ENCODE data around the gene TMCC2.

TMCC2 gene

GRCh38 chr1:205267306-205267902 lies 39.7 kb downstream of the TMCC2 start:
- Histone ChIP-seq H3K23ac (ENCODE audit: low read length in 2 of 2) (no peak overlapping the region), H3K4me2 (ENCODE audit: low read length, poor library complexity, severe bottlenecking) (no peak overlapping the region), H4K8ac (ENCODE audit: low read length) (no peak overlapping the region), H3K36me3 (ENCODE audit: control insufficient read depth in 1 of 2, insufficient read depth in 2 of 2, low read depth in 1 of 2, low read length in 2 of 2) (peaks cover 5 to 21% of the 10 kb centered on the region in 2 experiments), H2BK12ac (ENCODE audit: low read length in 2 of 2) (no peak overlapping the region), H3K27ac (ENCODE audit: low read length, poor library complexity, severe bottlenecking) (no peak overlapping the region), H2BK120ac (ENCODE audit: low read depth, low read length) (no peak overlapping the region), H3K4ac (ENCODE audit: low read depth in 1 of 2, low read length in 2 of 2) (no peak overlapping the region), H3K18ac (ENCODE audit: low read depth in 1 of 2, low read length in 2 of 2) (no peak overlapping the region), H2BK5ac (ENCODE audit: low read depth, low read length, poor library complexity, severe bottlenecking) (no peak overlapping the region), H3K9ac (ENCODE audit: low read length) (no peak overlapping the region), H3K79me1 (replicated peaks; ENCODE audit: low read length, poor library complexity, severe bottlenecking) (no peaks in the 10 kb centered on the region), H3K14ac (ENCODE audit: low read length in 2 of 2) (no peak overlapping the region), H2AFZ (ENCODE audit: low read depth, low read length) (no peak overlapping the region), H2AK5ac (ENCODE audit: low read length, severe bottlenecking) (no peak overlapping the region), H2BK15ac (ENCODE audit: low read depth, poor library complexity, severe bottlenecking) (no peak overlapping the region), H3K4me3 (ENCODE audit: insufficient read depth in 1 of 2, low read depth in 1 of 2, low read length in 2 of 2) (no peak overlapping the region), H3K9me3 (ENCODE audit: control insufficient read depth, low read length) (no peaks in the 10 kb centered on the region), H3K27me3 (ENCODE audit: control insufficient read depth in 1 of 2, insufficient read depth in 1 of 2, low read length in 2 of 2) (no peaks in the 10 kb centered on the region), H3K4me1 (ENCODE audit: control insufficient read depth, insufficient read depth, low read depth, low read length) (peaks cover 18% of the 10 kb centered on the region), H4K91ac (ENCODE audit: low read length) (no peak overlapping the region)
- DNase-seq, result no peak
- 88% methylated on average over 7 of the region's 8 CpGs for WGBS

- Histone ChIP-seq H3K4me3 (ENCODE audit: insufficient read depth in 1 of 2, low read depth in 1 of 2, low read length in 2 of 2) (no peak overlapping the region), H2BK120ac (ENCODE audit: low read depth, low read length) (no peak overlapping the region), H3K4ac (ENCODE audit: low read depth in 1 of 2, low read length in 2 of 2) (no peak overlapping the region), H3K79me1 (replicated peaks; ENCODE audit: low read length, poor library complexity, severe bottlenecking) (no peaks in the 10 kb centered on the region), H3K23ac (ENCODE audit: low read length in 2 of 2) (no peak overlapping the region), H3K4me2 (ENCODE audit: low read length, poor library complexity, severe bottlenecking) (no peak overlapping the region), H3K27ac (ENCODE audit: low read length, poor library complexity, severe bottlenecking) (no peak overlapping the region), H3K9ac (ENCODE audit: low read length) (no peak overlapping the region), H2BK12ac (ENCODE audit: low read length in 2 of 2) (peak overlapping the region in 1 of 2 experiments; percentile 21), H2AFZ (ENCODE audit: low read depth, low read length) (no peak overlapping the region), H3K27me3 (ENCODE audit: control insufficient read depth in 1 of 2, insufficient read depth in 1 of 2, low read length in 2 of 2) (no peaks in the 10 kb centered on the region), H2BK15ac (ENCODE audit: low read depth, poor library complexity, severe bottlenecking) (no peak overlapping the region), H3K4me1 (ENCODE audit: control insufficient read depth, insufficient read depth, low read depth, low read length) (peaks cover 18% of the 10 kb centered on the region), H3K9me3 (ENCODE audit: control insufficient read depth, low read length) (no peaks in the 10 kb centered on the region), H2BK5ac (ENCODE audit: low read depth, low read length, poor library complexity, severe bottlenecking) (no peak overlapping the region), H2AK5ac (ENCODE audit: low read length, severe bottlenecking) (no peak overlapping the region), H3K36me3 (ENCODE audit: control insufficient read depth in 1 of 2, insufficient read depth in 2 of 2, low read depth in 1 of 2, low read length in 2 of 2) (peaks cover 5 to 23% of the 10 kb centered on the region in 2 experiments), H3K14ac (ENCODE audit: low read length in 2 of 2) (no peak overlapping the region), H4K91ac (ENCODE audit: low read length) (peak overlapping the region; percentile 52), H4K8ac (ENCODE audit: low read length) (no peak overlapping the region), H3K18ac (ENCODE audit: low read depth in 1 of 2, low read length in 2 of 2) (no peak overlapping the region)
- no peak for DNase-seq
- 96% methylated on average over 48 of the region's 48 CpGs for WGBS
Measured at GRCh38 chr1:205268846-205269680, 41.3 kb downstream of the TMCC2 start.

- Histone ChIP-seq H2BK15ac (ENCODE audit: low read depth, poor library complexity, severe bottlenecking) (no peak overlapping the region), H3K9me3 (ENCODE audit: control insufficient read depth, low read length) (no peaks in the 10 kb centered on the region), H2BK12ac (ENCODE audit: low read length in 2 of 2) (no peak overlapping the region), H4K8ac (ENCODE audit: low read length) (no peak overlapping the region), H3K14ac (ENCODE audit: low read length in 2 of 2) (no peak overlapping the region), H3K27me3 (ENCODE audit: control insufficient read depth in 1 of 2, insufficient read depth in 1 of 2, low read length in 2 of 2) (no peaks in the 10 kb centered on the region), H3K79me1 (replicated peaks; ENCODE audit: low read length, poor library complexity, severe bottlenecking) (no peaks in the 10 kb centered on the region), H3K9ac (ENCODE audit: low read length) (no peak overlapping the region), H4K91ac (ENCODE audit: low read length) (no peak overlapping the region), H2BK5ac (ENCODE audit: low read depth, low read length, poor library complexity, severe bottlenecking) (no peak overlapping the region), H3K18ac (ENCODE audit: low read depth in 1 of 2, low read length in 2 of 2) (no peak overlapping the region), H2AK5ac (ENCODE audit: low read length, severe bottlenecking) (no peak overlapping the region), H3K27ac (ENCODE audit: low read length, poor library complexity, severe bottlenecking) (no peak overlapping the region), H3K4me3 (ENCODE audit: insufficient read depth in 1 of 2, low read depth in 1 of 2, low read length in 2 of 2) (no peak overlapping the region), H3K4me1 (ENCODE audit: control insufficient read depth, insufficient read depth, low read depth, low read length) (peaks cover 23% of the 10 kb centered on the region), H3K36me3 (ENCODE audit: control insufficient read depth in 1 of 2, insufficient read depth in 2 of 2, low read depth in 1 of 2, low read length in 2 of 2) (peaks cover 5 to 23% of the 10 kb centered on the region in 2 experiments), H3K4me2 (ENCODE audit: low read length, poor library complexity, severe bottlenecking) (no peak overlapping the region), H2BK120ac (ENCODE audit: low read depth, low read length) (no peak overlapping the region), H3K4ac (ENCODE audit: low read depth in 1 of 2, low read length in 2 of 2) (no peak overlapping the region), H3K23ac (ENCODE audit: low read length in 2 of 2) (no peak overlapping the region), H2AFZ (ENCODE audit: low read depth, low read length) (no peak overlapping the region)
- 92% methylated on average over 8 of the region's 8 CpGs for WGBS
- no peak for DNase-seq
Measured at GRCh38 chr1:205269711-205270110, 42.0 kb downstream of the TMCC2 start.

GRCh38 chr1:205270271-205270670 lies 42.5 kb downstream of the TMCC2 start:
- H3K18ac ChIP-seq (ENCODE audit: low read depth in 1 of 2, low read length in 2 of 2), result no peak overlapping the region
- H2BK12ac ChIP-seq (ENCODE audit: low read length in 2 of 2), result no peak overlapping the region
- no peak overlapping the region for H3K9ac ChIP-seq (ENCODE audit: low read length)
- H3K4me3 ChIP-seq (ENCODE audit: insufficient read depth in 1 of 2, low read depth in 1 of 2, low read length in 2 of 2), result no peak overlapping the region
- H3K4me2 ChIP-seq (ENCODE audit: low read length, poor library complexity, severe bottlenecking), result no peak overlapping the region
- H2AFZ ChIP-seq (ENCODE audit: low read depth, low read length), result no peak overlapping the region
- no peak overlapping the region for H4K91ac ChIP-seq (ENCODE audit: low read length)
- peaks cover 27% of the 10 kb centered on the region for H3K4me1 ChIP-seq (ENCODE audit: control insufficient read depth, insufficient read depth, low read depth, low read length)
- no peaks in the 10 kb centered on the region for H3K79me1 ChIP-seq (replicated peaks; ENCODE audit: low read length, poor library complexity, severe bottlenecking)
- H3K14ac ChIP-seq (ENCODE audit: low read length in 2 of 2), result no peak overlapping the region
- no peak overlapping the region for H4K8ac ChIP-seq (ENCODE audit: low read length)
- H2BK5ac ChIP-seq (ENCODE audit: low read depth, low read length, poor library complexity, severe bottlenecking), result no peak overlapping the region
- no peaks in the 10 kb centered on the region for H3K27me3 ChIP-seq (ENCODE audit: control insufficient read depth in 1 of 2, insufficient read depth in 1 of 2, low read length in 2 of 2)
- H3K4ac ChIP-seq (ENCODE audit: low read depth in 1 of 2, low read length in 2 of 2), result no peak overlapping the region
- H3K9me3 ChIP-seq (ENCODE audit: control insufficient read depth, low read length), result no peaks in the 10 kb centered on the region
- H2AK5ac ChIP-seq (ENCODE audit: low read length, severe bottlenecking), result no peak overlapping the region
- H3K23ac ChIP-seq (ENCODE audit: low read length in 2 of 2), result no peak overlapping the region
- no peak overlapping the region for H2BK120ac ChIP-seq (ENCODE audit: low read depth, low read length)
- WGBS, result 97% methylated on average over 5 of the region's 7 CpGs
- H2BK15ac ChIP-seq (ENCODE audit: low read depth, poor library complexity, severe bottlenecking), result no peak overlapping the region
- no peak overlapping the region for H3K27ac ChIP-seq (ENCODE audit: low read length, poor library complexity, severe bottlenecking)
- H3K36me3 ChIP-seq (ENCODE audit: control insufficient read depth in 1 of 2, insufficient read depth in 2 of 2, low read depth in 1 of 2, low read length in 2 of 2), result peaks cover 5 to 23% of the 10 kb centered on the region in 2 experiments
- DNase-seq, result no peak
